ENCODE data around the gene EFHC1.

The EFHC1 gene

GRCh38 chr6:52504782-52505136 lies 84.6 kb downstream of the EFHC1 start:
- DNase-seq, result no peak

DNA sequence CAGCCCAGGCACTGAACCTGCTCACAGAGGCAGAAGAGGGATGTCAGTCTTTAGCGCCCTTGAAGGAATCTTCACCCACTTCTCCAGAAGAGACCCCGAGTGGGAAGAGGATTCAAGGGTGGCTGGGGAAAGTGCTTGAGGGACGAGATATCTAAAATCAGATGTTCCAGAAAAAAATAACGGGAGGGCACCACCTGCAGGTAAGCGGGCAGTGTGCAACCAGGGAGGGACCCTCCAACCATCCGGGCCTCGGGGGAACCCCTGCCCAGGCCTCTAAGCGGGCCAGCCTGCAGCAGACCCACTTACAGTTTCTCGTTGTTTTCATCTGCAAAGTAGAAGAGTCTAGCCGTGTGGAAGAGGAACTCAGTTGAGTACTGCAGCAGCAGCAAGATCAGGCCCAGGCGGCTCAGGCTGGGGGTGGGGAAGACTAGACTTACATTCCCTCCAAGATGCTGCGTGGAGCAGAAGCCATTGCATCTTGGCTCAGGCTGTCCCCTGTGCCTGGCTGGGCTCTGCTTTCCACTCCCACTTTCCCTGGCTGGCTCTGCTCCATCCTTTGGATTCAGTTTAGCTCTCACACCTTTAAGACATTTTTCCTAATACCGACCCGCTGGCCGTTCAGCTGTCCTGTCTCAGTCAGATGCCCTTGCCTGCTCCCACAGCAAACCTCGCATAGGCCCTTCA lies 85.7 kb downstream of the EFHC1 start:
- no peak for DNase-seq

- DNase-seq, result no peak
Measured at GRCh38 chr6:52506476-52506875, 86.3 kb downstream of the EFHC1 start.

GRCh38 chr6:52507557-52508260 lies 87.6 kb downstream of the EFHC1 start:
- DNase-seq, result no peak

DNA sequence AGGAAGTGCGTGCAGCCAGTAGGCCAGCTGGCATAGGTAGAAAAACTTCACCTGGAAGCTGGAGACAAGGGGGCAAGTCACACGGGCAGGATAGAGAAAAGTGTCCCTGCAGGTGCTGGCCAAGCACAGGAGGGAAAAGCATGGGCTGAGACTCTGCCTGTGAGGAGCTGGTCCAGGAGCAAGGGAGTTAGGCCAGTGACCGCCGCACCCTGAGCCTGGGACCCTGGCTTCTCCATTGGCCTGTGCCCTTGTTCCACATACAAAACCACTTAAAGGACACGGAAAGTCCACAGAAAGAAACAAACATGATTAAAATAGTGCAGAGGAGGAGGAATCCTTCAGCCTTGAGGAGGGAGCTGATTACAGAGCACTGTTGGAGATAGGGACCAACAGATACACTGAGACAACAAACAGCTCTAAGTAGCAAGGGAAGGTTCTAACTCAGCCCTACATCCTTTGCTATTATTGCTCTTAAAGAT lies 88.2 kb downstream of the EFHC1 start:
- no peak for DNase-seq

- DNase-seq, result no peak
Measured at GRCh38 chr6:52509281-52510212, 89.4 kb downstream of the EFHC1 start.

DNA sequence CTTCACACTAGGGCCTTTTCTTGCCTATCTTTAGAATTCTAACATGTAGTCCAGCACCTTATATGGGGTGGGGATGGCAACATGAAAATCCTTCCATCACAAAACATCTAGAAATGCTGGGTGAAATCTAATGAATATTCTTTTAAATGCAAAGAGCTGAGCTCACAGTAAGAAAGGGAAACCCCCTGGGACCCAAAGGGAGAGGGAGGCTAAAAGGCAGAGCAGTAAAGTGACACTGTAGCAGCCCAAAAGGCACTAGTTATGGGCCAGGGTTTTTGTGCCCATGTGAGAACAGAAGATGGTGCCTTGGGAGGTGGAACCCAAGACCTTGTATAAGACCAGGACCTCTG lies 90.0 kb downstream of the EFHC1 start:
- DNase-seq, result no peak

GRCh38 chr6:52511163-52511562 lies 91.0 kb downstream of the EFHC1 start:
- no peak for DNase-seq

DNA sequence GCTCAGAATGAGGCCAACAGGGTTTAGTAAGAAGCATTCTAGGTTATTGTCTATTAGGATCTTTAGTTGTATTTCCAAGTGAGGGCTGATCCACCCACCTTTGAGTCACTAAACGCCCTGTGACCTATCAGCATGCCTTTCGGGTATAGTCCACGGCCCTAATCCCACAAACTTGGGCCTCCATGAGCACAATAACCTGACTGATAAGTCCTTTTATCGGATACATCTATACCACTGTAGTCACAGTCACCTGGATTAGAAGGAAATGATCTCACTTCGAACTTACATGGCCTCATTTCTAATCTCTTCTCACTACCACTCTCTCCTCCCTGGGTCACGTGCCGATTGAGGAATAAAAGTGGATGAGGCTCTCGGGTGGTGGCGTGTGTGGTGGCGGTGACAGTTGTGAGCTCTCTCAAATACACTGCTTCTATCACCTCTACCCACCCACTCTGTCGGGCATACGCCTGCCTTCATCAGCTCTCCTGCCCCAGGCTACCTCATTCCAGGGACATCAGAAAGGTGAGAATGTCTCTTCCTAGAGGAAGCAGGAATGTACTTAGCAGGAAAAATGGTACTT lies 91.5 kb downstream of the EFHC1 start:
- no peak for DNase-seq

- peak; percentile 74 for DNase-seq
Measured at GRCh38 chr6:52512199-52512598, 92.1 kb downstream of the EFHC1 start.

DNA sequence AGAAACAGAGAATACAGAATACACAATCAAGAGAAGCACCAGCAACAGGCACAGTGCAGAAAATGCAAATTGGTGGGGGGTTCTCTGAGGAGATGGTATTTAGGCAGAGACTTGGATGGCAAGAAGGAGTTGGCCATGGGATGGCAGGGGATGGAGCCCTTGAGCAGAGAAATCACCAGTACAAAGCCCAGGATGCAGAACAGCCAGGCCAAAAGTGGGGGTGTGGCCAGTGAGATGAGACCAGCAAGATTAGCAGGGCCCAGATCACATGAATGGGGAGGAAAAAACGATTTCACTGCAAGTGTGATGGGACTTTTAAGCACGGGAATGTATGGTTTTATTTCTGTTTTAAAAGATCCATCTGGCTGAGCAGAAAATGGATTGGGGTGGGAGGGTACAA lies 93.3 kb downstream of the EFHC1 start:
- DNase-seq, result no peak

DNA sequence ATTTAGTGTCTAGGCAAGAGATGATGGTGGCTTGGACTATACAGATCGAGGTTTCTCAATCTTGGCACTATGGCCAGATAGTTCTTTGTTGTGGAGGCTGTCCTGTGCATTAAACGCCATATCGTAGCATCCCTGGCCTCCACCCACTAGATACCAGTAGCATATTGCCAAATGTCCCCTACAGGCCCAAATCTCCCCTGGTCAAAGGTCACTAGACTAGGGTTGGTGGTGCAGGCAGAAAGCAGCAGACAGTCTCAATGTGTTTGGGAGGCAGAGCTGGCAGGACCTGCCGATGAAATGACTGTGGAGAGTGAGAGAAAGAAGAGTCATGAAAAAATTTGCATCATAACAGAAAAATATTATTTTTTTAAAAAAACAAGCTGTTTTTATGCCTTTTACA lies 93.8 kb downstream of the EFHC1 start:
- no peak for DNase-seq

DNA sequence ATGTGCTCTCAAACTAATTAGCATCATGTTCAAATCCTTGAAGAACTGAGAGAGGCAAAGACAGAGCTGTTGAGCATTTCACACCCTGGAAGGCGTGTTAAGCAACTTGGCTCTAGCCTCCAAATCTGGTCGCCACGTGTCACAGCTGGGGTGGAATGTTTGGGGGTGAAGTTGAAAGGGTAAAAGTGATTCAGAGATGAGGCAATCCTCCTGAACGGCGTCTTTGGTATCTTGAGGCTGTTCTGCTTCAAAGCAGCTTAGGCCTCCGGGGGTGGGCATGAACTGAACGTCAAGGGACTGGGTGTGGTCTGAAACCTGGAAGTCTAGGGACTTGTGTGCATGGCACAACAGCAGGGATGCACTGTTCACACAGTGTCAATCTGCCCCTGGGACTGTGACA lies 94.4 kb downstream of the EFHC1 start:
- no peak for DNase-seq

GRCh38 chr6:52515219-52515960 lies 95.2 kb downstream of the EFHC1 start:
- no peak for DNase-seq

DNA sequence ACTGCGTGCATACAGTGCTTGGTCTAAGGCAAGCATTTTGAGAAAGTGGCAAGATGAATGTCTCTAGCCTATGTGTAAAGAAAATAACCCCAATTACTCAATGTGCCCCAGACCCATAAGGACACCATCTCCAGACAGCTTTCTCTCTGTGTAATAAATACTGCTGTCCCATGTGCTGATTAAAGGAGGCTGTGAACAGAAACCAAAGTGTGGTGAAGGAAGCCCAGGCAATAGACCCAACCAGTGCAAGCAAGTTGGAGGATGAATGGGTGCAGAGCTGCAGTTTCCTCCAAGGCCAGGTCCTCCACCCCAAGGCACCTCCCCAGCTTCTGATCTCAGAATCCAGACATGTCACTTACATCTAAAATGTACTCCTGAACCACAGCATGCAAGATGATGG lies 96.1 kb downstream of the EFHC1 start:
- DNase-seq, result no peak

DNA sequence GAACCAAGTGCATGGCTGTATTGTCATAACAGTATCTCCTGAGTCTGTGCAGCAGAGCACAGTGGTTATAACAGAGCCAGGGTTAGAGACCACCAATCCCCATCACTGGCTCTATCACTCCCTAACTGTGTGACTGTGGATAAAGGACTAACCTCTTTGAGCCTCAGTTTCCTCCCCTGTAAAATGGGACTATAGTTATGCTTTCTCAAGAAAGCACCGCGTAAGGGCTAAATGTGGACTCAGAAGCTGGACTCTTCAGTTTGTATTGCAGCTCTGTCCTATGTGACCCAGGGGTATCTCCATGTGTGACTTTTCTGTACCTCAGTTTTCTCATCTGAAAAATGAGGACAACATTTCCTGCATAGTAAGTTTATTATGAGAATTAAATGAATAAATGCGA lies 96.8 kb downstream of the EFHC1 start:
- no peak for DNase-seq

DNA sequence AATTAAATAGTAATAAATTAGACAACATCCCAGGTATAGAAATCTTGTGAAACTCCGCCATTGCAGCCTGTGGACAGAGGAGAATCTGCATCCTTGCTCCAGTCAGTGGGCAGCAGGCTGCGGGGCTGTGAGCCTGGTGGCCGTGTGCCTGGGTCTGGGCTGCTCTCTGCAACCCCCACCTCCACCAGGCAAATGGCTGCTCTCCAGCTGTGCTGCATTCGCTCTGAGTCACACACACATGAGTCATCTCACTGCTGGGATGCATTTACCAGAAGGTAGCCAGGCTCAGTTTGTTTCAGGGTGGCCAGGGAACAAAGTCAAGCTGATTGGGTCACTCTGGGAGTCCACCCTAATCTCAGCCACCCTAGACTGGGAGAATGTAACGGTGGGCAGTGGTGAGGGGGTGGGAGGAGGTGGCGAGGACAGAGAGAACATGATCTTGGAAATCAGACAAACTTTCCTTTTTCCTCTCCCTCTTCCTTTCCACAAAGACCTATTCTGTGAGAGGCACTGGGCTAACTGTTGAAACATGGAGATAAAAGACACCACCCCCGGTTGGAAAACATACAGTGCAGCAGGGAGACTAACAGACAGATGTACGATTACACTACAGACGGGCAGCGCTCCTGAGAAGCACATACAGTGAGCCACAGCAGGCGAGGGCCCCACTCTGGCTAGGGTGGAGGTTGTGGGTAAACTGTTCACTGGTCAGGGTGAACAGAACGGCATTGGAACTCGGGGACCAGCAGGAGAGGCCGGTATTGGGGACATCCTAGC lies 97.5 kb downstream of the EFHC1 start:
- peak; percentile 91 for DNase-seq

- DNase-seq, result no peak
Measured at GRCh38 chr6:52518279-52518945, 98.3 kb downstream of the EFHC1 start.

GRCh38 chr6:52519618-52520017 lies 99.5 kb downstream of the EFHC1 start:
- DNase-seq, result no peak

DNA sequence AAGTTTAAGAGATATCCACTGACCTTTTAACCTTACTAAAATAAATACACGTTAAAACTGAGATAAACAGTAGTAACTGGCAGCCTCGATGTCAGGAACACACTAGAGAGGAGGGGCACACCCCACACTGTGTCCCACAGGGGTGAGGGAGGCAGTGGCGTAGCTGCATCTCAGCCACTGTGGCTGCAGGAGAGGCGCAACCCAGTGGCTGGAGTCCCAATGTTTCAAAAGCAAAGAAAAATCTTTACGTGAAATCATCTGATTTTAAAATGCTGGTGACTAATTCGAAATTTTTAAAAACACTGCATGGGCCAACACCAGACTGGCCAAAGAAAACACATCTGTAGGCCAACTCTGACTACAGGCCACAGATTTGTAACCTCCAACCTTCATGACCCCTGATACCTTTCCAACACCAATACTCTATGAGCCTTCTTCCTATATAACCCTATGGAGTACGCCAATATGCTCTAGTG lies 102.0 kb downstream of the EFHC1 start:
- DNase-seq, result no peak

DNA sequence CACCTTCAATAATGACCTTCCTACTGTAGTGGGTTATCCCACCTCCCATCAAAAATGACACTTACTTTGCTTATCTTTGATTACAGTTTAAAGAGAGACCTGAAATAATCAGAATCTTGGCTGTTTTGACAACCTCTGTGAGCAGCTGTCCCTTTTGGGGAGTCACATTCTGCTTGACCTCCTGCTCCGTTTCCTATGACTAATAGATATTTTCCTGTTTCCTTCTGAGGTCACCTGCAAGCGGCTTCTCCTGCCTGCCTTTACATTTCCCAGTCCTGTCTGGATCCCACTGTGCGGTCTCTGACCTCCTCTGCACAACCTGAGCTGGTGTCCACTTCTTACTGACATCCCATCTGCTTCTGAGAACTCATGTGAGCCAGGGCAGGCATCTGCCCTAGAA lies 102.5 kb downstream of the EFHC1 start:
- no peak for DNase-seq

Measured in amniotic stem cell (primary cell).